NCI-H2081 (cell line): ENCODE results near the gene ZNF169.
"Not testable (repeated sequence)": the region's sequence is repeated elsewhere in the genome, so short reads cannot be mapped to it uniquely, and the experiment has no call there.

Source experiments
- DNase-seq, 2 experiments: peaks; one replicate each; lab custom pipeline; 2025; lab: John Stamatoyannopoulos, UW

Gene ZNF169

GRCh38 chr9:94348754-94349153, 89.7 kb downstream of the ZNF169 start:
- DNase-seq, result not testable (repeated sequence)
